ENCODE data around the gene KDM1A.

KDM1A gene

GRCh38 chr1:23019863-23020625 lies 776 bp downstream of the KDM1A start:
- CTCF ChIA-PET = interaction anchor here (0.7 to 1.2 kb wide), 2 partner anchors 29 to 164 kb away, joined by 3 to 5 read pairs; no protein-coding TSS in a partner anchor
- H3K27ac ChIP-seq (ENCODE audit: extremely low read depth, low read depth, low read length) = peak overlapping the region; percentile 83
- no peak for TF ChIP-seq ZNF433 (tag by site-specific recombination; IDR thresholded peaks at IDR 0.05; ENCODE audit: low read depth)
- TF ChIP-seq ZNF837 (tag by site-specific recombination; IDR thresholded peaks at IDR 0.05) = no peak
- peak; percentile 88 for TF ChIP-seq ZNF335 (tag by site-specific recombination; conservative IDR thresholded peaks at IDR 0.05)
- TF ChIP-seq ZBTB20 (tag by site-specific recombination; IDR thresholded peaks at IDR 0.05) = 0 out of 2 replicates have a peak, but pooled peaks have one; percentile 11
- TF ChIP-seq ZNF624 (tag by site-specific recombination; IDR thresholded peaks at IDR 0.05) = no peak
- TF ChIP-seq ZNF184 (tag by site-specific recombination; IDR thresholded peaks at IDR 0.05) = no peak
- peak; percentile 75 for TF ChIP-seq GLIS2 (tag by site-specific recombination; IDR thresholded peaks at IDR 0.05)
- no peak for TF ChIP-seq ZNF175 (tag by site-specific recombination; IDR thresholded peaks at IDR 0.05)
- 0 out of 2 replicates have a peak, but pooled peaks have one; percentile 26 for TF ChIP-seq ZXDB (tag by site-specific recombination; IDR thresholded peaks at IDR 0.05)
- no peak for TF ChIP-seq PRDM4 (tag by site-specific recombination; IDR thresholded peaks at IDR 0.05)
- no peak for TF ChIP-seq ZNF639 (tag by site-specific recombination; IDR thresholded peaks at IDR 0.05)
- peak; percentile 41; the same call in 1 of the 2 replicates for TF ChIP-seq ZBTB7A (tag by site-specific recombination; IDR thresholded peaks at IDR 0.05; ENCODE audit: low read depth)
- TF ChIP-seq ZNF341 (tag by site-specific recombination; IDR thresholded peaks at IDR 0.05; ENCODE audit: low read depth) = peak; percentile 78
- TF ChIP-seq ZNF549 (tag by site-specific recombination; IDR thresholded peaks at IDR 0.05) = no peak
- TF ChIP-seq ZNF221 (tag by site-specific recombination; IDR thresholded peaks at IDR 0.05; ENCODE audit: borderline replicate concordance) = no peak
- no peak for TF ChIP-seq ZNF596 (tag by site-specific recombination; IDR thresholded peaks at IDR 0.05)
- peak; percentile 33; the same call in 1 of the 2 replicates for TF ChIP-seq ZBTB17 (tag by site-specific recombination; IDR thresholded peaks at IDR 0.05)
- TF ChIP-seq PATZ1 (tag by site-specific recombination; IDR thresholded peaks at IDR 0.05) = peak; percentile 19; the same call in 1 of the 2 replicates
- peak; percentile 10; the same call in 1 of the 2 replicates for TF ChIP-seq KLF9 (tag by site-specific recombination; IDR thresholded peaks at IDR 0.05; ENCODE audit: low read depth)
- no peak for TF ChIP-seq PRDM1 (tag by site-specific recombination; IDR thresholded peaks at IDR 0.05)
- no peak for TF ChIP-seq ZNF302 (tag by site-specific recombination; IDR thresholded peaks at IDR 0.05; ENCODE audit: low read depth)
- no peak for TF ChIP-seq INSM2 (tag by site-specific recombination; IDR thresholded peaks at IDR 0.05)
- no peak for TF ChIP-seq ZNF664 (tag by site-specific recombination; IDR thresholded peaks at IDR 0.05)
- TF ChIP-seq ZNF2 (tag by site-specific recombination; IDR thresholded peaks at IDR 0.05) = no peak
- no peak for TF ChIP-seq ZSCAN18 (tag by site-specific recombination; IDR thresholded peaks at IDR 0.05)
- no peak for TF ChIP-seq ZNF202 (tag by site-specific recombination; IDR thresholded peaks at IDR 0.05; ENCODE audit: borderline replicate concordance)

More at GRCh38 chr1:23019863-23020625, 776 bp downstream of the KDM1A start:
- Histone ChIP-seq H3K36me3 (ENCODE audit: control insufficient read depth in 2 of 2, insufficient read depth in 1 of 2, low read length in 2 of 2) (no peaks in the 10 kb centered on the region), H3K9me3 (ENCODE audit: control insufficient read depth, insufficient read depth, low read depth, low read length) (no peaks in the 10 kb centered on the region), H3K4me3 (ENCODE audit: low read depth, low read length) (peak overlapping the region; percentile 85), H3K4me1 (ENCODE audit: control insufficient read depth, insufficient read depth, low read length) (no peaks in the 10 kb centered on the region)
- POLR2A ChIA-PET = interaction anchor here (1.7 kb wide), 1 partner anchor 158 kb away, joined by 4 read pairs; no protein-coding TSS in a partner anchor

Data from HEK293 (cell line).